Neural progenitor cell (in vitro differentiated cells): ENCODE measurements around the gene ERGIC1.

Experiments
- CTCF ChIP-seq: fragments of 200-600 bp; sonication (generic); IDR thresholded peaks from 2 replicates; pipeline ENCODE4 v1.5.1; 2017; ENCODE audit warnings: antibody characterized with exemption, mild to moderate bottlenecking
- EZH2 ChIP-seq: fragments of 200-600 bp; sonication (generic); IDR thresholded peaks from 2 replicates; pipeline ENCODE4 v1.6.1; 2017; ENCODE audit warnings: antibody characterized with exemption, mild to moderate bottlenecking, moderate library complexity
- EZH2phosphoT487 ChIP-seq: fragments of 200-600 bp; sonication (generic); IDR thresholded peaks from 2 replicates; pipeline ENCODE4 v1.6.1; 2017; ENCODE audit warnings: antibody characterized with exemption

- no peak for TF ChIP-seq CTCF
- no peak for TF ChIP-seq EZH2
- TF ChIP-seq EZH2phosphoT487 = no peak
These were observed 41.1 kb upstream of the ERGIC1 start for GRCh38 chr5:172792701-172793570.
